D341Med (cell line): Measurements from ENCODE around the gene MGA.
A peak's percentile ranks its signal among the peaks of the same experiment; 100 is the strongest.

Source experiments
- DNase-seq: peaks from one replicate; pipeline ENCODE4 v3.0.0; 2012; ENCODE audit warnings: low spot score

The MGA gene

GRCh38 chr15:41783296-41783695 is 123.1 kb downstream of the MGA start:
- DNase-seq, result no peak

GRCh38 chr15:41788262-41788661 is 128.1 kb downstream of the MGA start:
- no peak for DNase-seq

GRCh38 chr15:41789236-41789635 is 129.0 kb downstream of the MGA start:
- no peak for DNase-seq

- no peak for DNase-seq
Observed at GRCh38 chr15:41789662-41790061, 129.5 kb downstream of the MGA start.

DNA sequence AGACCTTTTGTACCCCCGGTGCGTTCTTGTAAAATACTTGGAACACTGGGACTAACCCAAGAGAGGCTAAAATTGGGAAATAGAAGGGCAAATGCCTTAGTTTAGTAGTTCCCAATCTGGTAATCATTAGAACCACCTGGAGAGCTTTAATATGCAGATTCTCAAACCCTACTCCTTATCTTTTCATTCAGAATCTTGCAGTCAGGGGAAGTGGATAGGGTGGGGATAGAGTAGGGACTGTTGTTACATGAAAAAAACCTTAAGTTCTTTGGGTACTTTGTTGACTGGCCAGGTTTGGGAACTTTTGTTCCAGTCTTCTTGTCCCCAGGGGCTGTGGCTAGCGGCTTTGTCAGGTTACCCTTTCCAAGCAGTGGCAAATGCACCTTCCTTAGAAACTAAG is 130.0 kb downstream of the MGA start:
- no peak for DNase-seq

DNA sequence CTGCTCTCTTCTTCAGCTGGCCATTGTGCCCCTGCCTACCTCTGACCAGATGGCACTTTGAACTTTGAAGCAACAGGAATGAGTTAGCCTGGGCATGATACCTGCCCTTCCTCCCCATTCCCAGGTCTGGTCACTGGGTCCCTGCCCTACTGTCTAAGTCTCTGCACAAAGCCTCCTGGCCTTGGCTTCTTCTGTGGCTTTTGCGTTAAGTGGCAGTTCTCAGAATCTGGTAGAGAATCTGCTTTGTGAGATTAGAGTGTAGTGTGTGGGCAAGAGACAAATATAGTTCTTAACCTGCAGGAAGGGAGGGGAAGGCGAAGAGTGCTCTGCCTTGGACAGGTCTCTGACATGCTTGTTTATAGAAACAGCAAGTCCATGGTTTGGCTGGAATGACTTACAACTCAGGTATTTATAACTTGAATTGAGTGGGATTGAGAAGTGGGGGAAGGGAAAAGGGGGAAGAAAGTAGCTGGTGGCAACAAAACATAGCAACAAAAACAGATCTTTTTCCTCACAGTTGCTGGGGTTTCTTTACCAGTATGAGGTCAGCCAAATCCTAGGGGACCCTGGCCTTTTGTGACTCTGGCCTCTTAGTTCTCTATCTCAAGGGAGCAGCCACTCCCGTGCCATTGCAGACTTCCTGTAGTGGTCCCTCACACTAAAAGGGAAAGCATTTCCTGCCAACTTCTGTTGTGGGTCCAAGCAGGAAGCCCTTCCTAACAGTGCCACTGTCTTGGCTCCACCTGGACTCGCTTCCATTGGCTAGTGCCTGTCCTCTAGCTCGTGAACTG is 130.7 kb downstream of the MGA start:
- no peak for DNase-seq

GRCh38 chr15:41791547-41791937 is 131.3 kb downstream of the MGA start:
- no peak for DNase-seq

- no peak for DNase-seq
Observed at GRCh38 chr15:41792000-41792637, 131.9 kb downstream of the MGA start.

DNA sequence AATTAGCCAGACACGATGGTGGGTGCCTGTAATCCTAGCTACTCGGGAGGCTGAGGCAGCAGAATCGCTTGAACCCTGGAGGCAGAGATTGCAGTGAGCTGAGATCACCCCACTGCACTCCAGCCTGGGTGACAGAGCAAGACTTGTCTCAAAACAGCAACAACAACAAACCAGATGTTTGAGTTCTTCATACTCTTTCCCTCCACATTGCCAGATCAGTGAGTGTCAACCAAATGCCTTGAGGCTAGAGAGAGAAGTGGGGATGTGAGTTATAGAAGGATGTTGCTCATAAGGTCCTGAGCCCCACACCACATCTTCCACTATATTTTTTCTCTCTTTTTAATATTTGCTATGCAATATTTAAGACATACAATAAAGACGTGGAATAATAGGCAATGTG is 133.9 kb downstream of the MGA start:
- no peak for DNase-seq

DNA sequence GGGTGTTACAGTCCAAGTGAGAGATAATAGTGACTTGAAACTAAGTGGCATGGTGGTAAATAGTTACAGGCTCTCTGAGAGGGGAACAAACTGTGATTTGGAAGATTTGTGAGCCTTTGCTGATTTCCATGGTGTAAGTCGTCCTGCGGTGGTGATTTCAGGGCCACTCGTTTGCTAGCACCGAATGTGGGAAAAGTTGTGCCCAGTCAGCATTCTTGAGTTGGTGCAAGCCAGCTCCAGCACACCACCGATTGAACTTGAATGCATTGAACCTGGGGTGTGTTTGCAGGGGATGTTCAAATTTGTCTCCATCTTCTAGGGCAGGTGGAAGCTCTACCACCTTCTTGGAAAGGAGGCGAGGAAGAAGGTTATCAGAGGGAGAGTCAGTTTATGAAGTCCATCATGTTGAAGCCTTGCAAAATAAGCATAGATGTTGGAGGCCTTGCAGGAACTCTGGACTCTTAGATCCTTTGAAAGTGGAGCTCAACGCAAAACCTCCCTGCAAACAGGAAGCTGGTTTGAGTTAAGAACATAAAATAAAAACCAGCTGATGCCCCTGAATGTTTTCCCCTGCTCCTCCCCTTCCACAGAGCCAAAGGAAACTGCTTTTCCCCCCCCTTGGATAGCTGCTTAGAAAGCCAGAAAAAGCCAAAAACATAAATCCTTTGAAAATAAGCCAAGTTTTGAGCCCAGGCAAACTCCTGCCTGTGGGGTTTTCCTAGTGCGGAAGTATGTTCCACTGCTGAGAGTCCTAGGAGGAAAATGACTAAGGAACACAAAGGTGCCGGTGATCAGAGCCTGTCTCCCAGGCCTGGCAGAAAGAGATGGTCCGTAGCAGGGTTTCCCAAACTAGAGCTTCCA is 136.0 kb downstream of the MGA start:
- DNase-seq, result no peak

GRCh38 chr15:41797201-41797944 is 137.2 kb downstream of the MGA start:
- peak; percentile 82 for DNase-seq

- DNase-seq, result no peak
Observed at GRCh38 chr15:41798607-41799487, 138.6 kb downstream of the MGA start.

DNA sequence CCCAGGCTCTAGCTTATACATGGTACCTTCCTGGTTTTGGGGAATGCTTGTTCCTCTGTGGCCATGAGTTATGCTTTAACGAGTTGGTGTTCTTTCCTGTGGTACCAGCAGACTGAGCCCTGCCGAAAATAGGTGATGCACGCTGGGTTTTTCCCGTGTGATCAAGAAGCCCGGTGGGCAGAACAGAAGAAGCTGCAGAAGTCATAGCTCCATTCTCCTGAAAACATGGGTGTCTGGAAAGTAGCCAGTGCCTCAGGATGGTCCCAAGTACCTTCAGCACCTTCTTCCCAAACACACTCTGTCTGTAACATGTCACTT is 139.2 kb downstream of the MGA start:
- DNase-seq, result no peak

- no peak for DNase-seq
Observed at GRCh38 chr15:41801185-41801584, 141.0 kb downstream of the MGA start.

DNA sequence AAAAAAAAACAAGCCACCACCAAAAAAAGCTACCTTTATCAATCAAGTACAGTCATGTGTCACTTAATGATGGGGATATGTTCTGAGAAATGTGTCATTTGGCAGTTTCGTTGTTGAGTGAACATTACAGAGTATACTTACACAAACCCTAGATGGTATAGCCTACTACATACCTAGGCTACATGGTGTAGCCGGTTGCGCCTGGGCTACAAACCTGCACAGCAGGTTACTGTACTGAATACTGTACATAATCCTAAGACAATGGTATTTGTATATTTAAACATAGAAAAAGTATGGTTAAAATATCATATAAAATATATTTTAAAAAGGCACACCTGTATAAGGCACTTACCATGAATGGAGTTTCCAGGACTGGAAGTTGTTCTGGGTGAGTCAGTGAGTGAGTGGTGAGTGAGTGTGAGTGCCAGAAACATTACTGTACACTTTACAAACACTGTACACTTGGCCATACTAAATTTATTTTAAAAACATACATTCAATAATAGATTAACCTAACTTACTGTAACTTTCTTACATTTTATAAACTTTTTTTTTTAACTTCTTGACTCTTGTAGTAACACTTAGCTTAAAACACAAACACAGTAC is 141.7 kb downstream of the MGA start:
- DNase-seq, result no peak

GRCh38 chr15:41804361-41804760 is 144.2 kb downstream of the MGA start:
- DNase-seq, result no peak

- DNase-seq, result no peak
Observed at GRCh38 chr15:41804916-41805666, 144.9 kb downstream of the MGA start.

- DNase-seq, result no peak
Observed at GRCh38 chr15:41805711-41806110, 145.5 kb downstream of the MGA start.

DNA sequence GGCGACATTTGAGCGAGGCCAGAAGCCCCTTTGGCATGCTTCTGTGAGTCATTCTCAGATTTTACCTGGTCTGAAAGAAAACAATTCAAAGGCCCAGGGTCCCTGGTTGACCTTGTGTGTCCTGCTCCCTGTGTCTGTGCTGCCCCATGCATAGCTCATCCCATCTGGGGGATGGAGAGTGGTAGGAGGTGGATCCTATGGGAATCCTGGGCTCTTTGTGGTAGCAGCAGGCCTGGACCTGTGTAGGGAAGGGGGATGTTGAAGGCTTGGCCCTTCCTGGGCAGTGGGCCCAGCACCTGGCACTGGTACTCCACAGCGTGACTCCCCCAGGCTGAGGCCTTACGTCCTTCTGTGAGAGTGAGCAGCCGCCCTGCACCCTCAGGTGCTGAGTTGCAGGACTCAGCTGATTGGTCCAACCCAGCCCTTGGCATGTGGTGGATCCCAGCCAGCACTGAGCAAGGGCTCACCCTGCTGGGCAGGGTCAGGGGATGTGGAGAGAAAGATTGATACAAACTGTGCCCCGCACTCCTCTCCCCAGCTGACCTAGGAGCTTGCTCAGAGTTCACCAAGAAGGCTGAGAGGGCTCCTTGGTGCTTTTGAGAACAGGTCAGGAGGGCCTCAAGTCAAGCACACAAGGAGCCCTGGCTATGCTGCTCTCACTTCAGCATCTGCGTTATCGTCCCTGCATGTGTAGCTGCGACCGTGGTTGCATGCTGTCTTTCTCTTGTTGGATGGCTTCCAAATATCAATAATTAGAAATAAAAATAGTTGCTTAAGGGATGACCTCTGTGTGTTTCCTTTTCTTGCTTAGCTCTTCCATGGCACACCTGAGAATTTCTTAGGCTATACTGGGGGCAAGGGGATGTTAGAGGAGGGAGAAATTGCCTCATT is 146.3 kb downstream of the MGA start:
- DNase-seq, result peak; percentile 59
